Vagina (tissue), 2 donors: Measurements from ENCODE around the gene PKN2. TPM values are rescaled to one million over a fixed set of nuclear protein-coding genes. Genes with fewer than 3 reads are reported as not detected.

Source experiments
- DNase-seq, 2 donors: peaks; one replicate each; pipeline ENCODE4 v3.0.0-alpha.2; 2017; ENCODE audit errors: extremely low spot score in 2 of 2
- H3K27ac ChIP-seq: fragments of 200-600 bp; sonication (generic); one replicate; pipeline ENCODE4 v1.5.1; 2019
- H3K27me3 ChIP-seq: fragments of 200-600 bp; sonication (generic); one replicate; pipeline ENCODE4 v1.5.1; 2019
- H3K36me3 ChIP-seq, 2 donors: fragments of 200-600 bp; sonication (generic); one replicate each; pipeline ENCODE4 v1.5.1; 2017 to 2019
- H3K4me1 ChIP-seq: fragments of 200-600 bp; sonication (generic); one replicate; pipeline ENCODE4 v1.5.1; 2019
- H3K4me3 ChIP-seq, 2 donors: fragments of 200-600 bp; sonication (generic); 1 replicate in 1 of 2; 2 replicates in 1 of 2; pipeline ENCODE4 v1.5.1; 2016 to 2019
- H3K9me3 ChIP-seq: fragments of 200-600 bp; sonication (generic); one replicate; pipeline ENCODE4 v1.5.1; 2019
- CTCF ChIP-seq, 3 experiments: fragments of 450-650 bp in 2 of 3; fragments of 200-600 bp in 1 of 3; sonication (generic) in 1 of 3; IDR thresholded peaks; one replicate each; pipeline ENCODE4 v1.5.1; 2017 to 2019; ENCODE audit warnings: antibody characterized with exemption in 3 of 3, mild to moderate bottlenecking in 2 of 3, moderate library complexity in 2 of 3
- POLR2A ChIP-seq, 2 donors: fragments of 450-650 bp; IDR thresholded peaks; one replicate each; pipeline ENCODE4 v1.6.1; 2017; ENCODE audit warnings: antibody characterized with exemption in 2 of 2, mild to moderate bottlenecking in 2 of 2, moderate library complexity in 2 of 2
- POLR2AphosphoS5 ChIP-seq, 2 donors: sonication (generic); formaldehyde crosslinking; IDR thresholded peaks; one replicate each; pipeline ENCODE4 v1.9.0; 2017; ENCODE audit warnings: antibody characterized with exemption in 2 of 2, mild to moderate bottlenecking in 2 of 2, low read depth in 1 of 2; ENCODE audit not compliant: insufficient read depth in 1 of 2
- intact Hi-C: fragments of 100-400 bp; cut with DNase I; formaldehyde crosslinking; loops from one replicate; pipeline ENCODE4 v1.15.1; 2023
- small RNA-seq: library from RNA; depleted of rRNA; stranded (forward); fragments of <200 nt; gene quantifications from one replicate; pipeline ENCODE3, GENCODE V24; 2016
- total RNA-seq: library from RNA; depleted of rRNA; stranded (reverse); fragments of >200 nt; gene quantifications from one replicate; pipeline ENCODE4 v1.2.3, GENCODE V29; 2016

The PKN2 gene
- total RNA-seq, 1 donor from 2014 or later, result 38.3 TPM

- TF ChIP-seq POLR2A (IDR thresholded peaks at IDR 0.05) (no peak), POLR2AphosphoS5 (IDR thresholded peaks at IDR 0.05; ENCODE audit: insufficient read depth in 1 of 2, low read depth in 1 of 2) (no peak), CTCF (IDR thresholded peaks at IDR 0.05) (no peak)
- H3K27me3 ChIP-seq, result no peaks in the 10 kb centered on the region
- H3K9me3 ChIP-seq, result no peaks in the 10 kb centered on the region
- peaks cover 0 to 30% of the 10 kb centered on the region in 2 donors for H3K36me3 ChIP-seq
- DNase-seq, result no peak
- H3K4me1 ChIP-seq, result peaks cover 29% of the 10 kb centered on the region
- H3K27ac ChIP-seq, result no peak overlapping the region
- H3K4me3 ChIP-seq, result no peak overlapping the region
- intact Hi-C loops, result no loop called here
These were observed 199.1 kb downstream of the PKN2 start for GRCh38 chr1:88883156-88883555.

Small RNA genes lying within 50 kb of the gene (small RNA-seq; reads per million reads assigned to genes)
- not detected for gene RNU6-125P

Other genes starting within 250 kb of the PKN2 start
- 22.8 TPM for gene GTF2B, start 207.3 kb downstream of the PKN2 start, total RNA-seq